Psoas muscle (tissue), 8 donors: Measurements from ENCODE around the gene TCERG1L. TPM values are rescaled to one million over a fixed set of nuclear protein-coding genes. Genes with fewer than 3 reads are reported as not detected.

Experiments used
- ATAC-seq, 4 donors: fragments of 200-7000 bp; cut with Tn5 transposase; one replicate each; pipeline ENCODE4 v1.9.1; 2020; ENCODE audit warnings: moderate library complexity in 3 of 4, mild to moderate bottlenecking in 2 of 4
- DNase-seq, 2 donors: peaks; one replicate each; pipeline ENCODE4 v3.0.0-alpha.2; 2020
- H3K27ac ChIP-seq: fragments of 200-600 bp; one replicate; pipeline ENCODE4 v1.8.0; 2022
- H3K27me3 ChIP-seq, 3 donors: fragments of 200-600 bp in 1 of 3; one replicate each; pipeline versions ENCODE4 v1.6.1 to v1.8.0; 2013 to 2022; ENCODE audit warnings: low read length in 2 of 3, mild to moderate bottlenecking in 2 of 3, moderate library complexity in 1 of 3; ENCODE audit not compliant: insufficient read depth in 3 of 3
- H3K36me3 ChIP-seq, 2 donors: fragments of 200-600 bp in 1 of 2; one replicate each; pipeline versions ENCODE4 v1.6.1 to v1.8.0; 2013 to 2022; ENCODE audit warnings: low read depth in 1 of 2, mild to moderate bottlenecking in 1 of 2, moderate library complexity in 1 of 2; ENCODE audit not compliant: insufficient read depth in 1 of 2
- H3K4me1 ChIP-seq: fragments of 200-600 bp; one replicate; pipeline ENCODE4 v1.8.0; 2022
- H3K4me3 ChIP-seq: fragments of 200-600 bp; one replicate; pipeline ENCODE4 v1.8.0; 2022; ENCODE audit warnings: mild to moderate bottlenecking
- H3K9me3 ChIP-seq: fragments of 200-600 bp; one replicate; pipeline ENCODE4 v1.8.0; 2022
- CTCF ChIP-seq: fragments of 200-600 bp; IDR thresholded peaks from one replicate; pipeline ENCODE4 v1.8.0; 2022; ENCODE audit warnings: antibody characterized with exemption
- WGBS, 3 donors: extraction: QIAGEN DNeasy Blood & Tissue Kit; methylation state at CpG; one replicate each; pipeline versions ENCODE4 v1.1.6 to v1.1.7; 2013; 5-methylcytosine and 5-hydroxymethylcytosine counted together
- intact Hi-C, 2 donors: fragments of 100-400 bp; cut with DNase I; formaldehyde crosslinking; loops; one replicate each; pipeline versions ENCODE4 v1.11.0 to v1.14.2; 2022
- polyA plus RNA-seq, 3 donors: library from polyadenylated mRNA; stranded (reverse); fragments of 200-250 nt; gene quantifications; one replicate each; pipeline ENCODE4 v1.2.3, GENCODE V29; 2013
- total RNA-seq, 4 donors: library from RNA; stranded (reverse); fragmentation: NEBNext Ultra II Directional in 2 of 4; extraction: Animal tissue kit (Norgen Biotek cat#: 25700) in 2 of 4; gene quantifications; one replicate each; pipeline versions ENCODE4 v1.2.1 to v1.2.4, GENCODE V29; 2021 to 2023
- donor health status: healthy with polysubstance abuse.
- donor health status: DM: no; HTN: no; CAD: no; lungs with moderate emphysema.
- donor health status: Bipolar disorder and iron deficiency.
- donor health status: healthy.
- donor health status: DM: yes; HTN: yes; CAD: no.
- donor health status: DM: no; HTN: no; CAD: no.
- donor health status: DM: no; HTN: no; CAD: no.
- donor health status: DM: yes; HTN: yes; CAD: no.

TCERG1L gene
- total and polyA plus RNA-seq, 7 donors, result 0.01 TPM; not detected in 6

GRCh38 chr10:131169146-131169545 is 142.4 kb downstream of the TCERG1L start:
- ATAC-seq, result no peak
- no peaks in the 10 kb centered on the region for H3K4me1 ChIP-seq
- no peak overlapping the region for H3K4me3 ChIP-seq
- DNase-seq, result no peak
- peaks cover 0 to 6% (median 5%) of the 10 kb centered on the region in 3 donors for H3K27me3 ChIP-seq
- no peaks in the 10 kb centered on the region for H3K36me3 ChIP-seq
- 84 to 89% (median 86%) methylated on average over 7 of the region's 7 CpGs for WGBS, 3 donors
- no peak for TF ChIP-seq CTCF
- H3K27ac ChIP-seq, result no peak overlapping the region
- intact Hi-C loops, result no loop called here
- no peaks in the 10 kb centered on the region for H3K9me3 ChIP-seq

- WGBS, 3 donors, result 86 to 88% (median 86%) methylated on average over 17 of the region's 17 CpGs
Observed at GRCh38 chr10:131168238-131168875, 143.2 kb downstream of the TCERG1L start.

GRCh38 chr10:131167036-131167860 is 144.3 kb downstream of the TCERG1L start:
- no peak overlapping the region for H3K27ac ChIP-seq
- H3K36me3 ChIP-seq, result no peaks in the 10 kb centered on the region
- no peaks in the 10 kb centered on the region for H3K9me3 ChIP-seq
- no peaks in the 10 kb centered on the region for H3K4me1 ChIP-seq
- no peak for DNase-seq
- no peak for TF ChIP-seq CTCF
- no peak overlapping the region for H3K4me3 ChIP-seq
- 69 to 76% (median 72%) methylated on average over 13 of the region's 13 CpGs for WGBS, 3 donors
- intact Hi-C loops, result no loop called here
- H3K27me3 ChIP-seq, result peaks cover 0 to 4% (median 2%) of the 10 kb centered on the region in 3 donors
- no peak for ATAC-seq

More at GRCh38 chr10:131168238-131168875, 143.2 kb downstream of the TCERG1L start:
- TF ChIP-seq CTCF, result no peak
- intact Hi-C loops, result no loop called here
- H3K27ac ChIP-seq, result no peak overlapping the region
- no peaks in the 10 kb centered on the region for H3K9me3 ChIP-seq
- H3K4me3 ChIP-seq, result no peak overlapping the region
- ATAC-seq (no peak), DNase-seq (no peak)
- no peaks in the 10 kb centered on the region for H3K36me3 ChIP-seq
- no peaks in the 10 kb centered on the region for H3K4me1 ChIP-seq
- peaks cover 0 to 2% (median 0%) of the 10 kb centered on the region in 3 donors for H3K27me3 ChIP-seq

- Histone ChIP-seq H3K36me3 (no peaks in the 10 kb centered on the region), H3K27me3 (peaks cover 0 to 9% (median 2%) of the 10 kb centered on the region in 3 donors), H3K4me1 (no peaks in the 10 kb centered on the region), H3K27ac (no peak overlapping the region), H3K4me3 (no peak overlapping the region), H3K9me3 (no peaks in the 10 kb centered on the region)
- intact Hi-C loops, result no loop called here
- no peak for DNase-seq
- WGBS, 3 donors, result 51 to 63% (median 52%) methylated on average over 9 of the region's 9 CpGs
- no peak for ATAC-seq
- TF ChIP-seq CTCF, result no peak
Observed at GRCh38 chr10:131166486-131166885, 145.0 kb downstream of the TCERG1L start.
